GM18520 (cell line): ENCODE results near the gene CENPS.
A peak's percentile ranks its signal among the peaks of the same experiment; 100 is the strongest.
"Not testable (repeated sequence)": the region's sequence is repeated elsewhere in the genome, so short reads cannot be mapped to it uniquely, and the experiment has no call there.

Experiments used
- ATAC-seq: cut with Tn5 transposase; IDR thresholded peaks from one replicate; pipeline ENCODE4 v1.9.1; 2021; ENCODE audit not compliant: unreplicated experiment

Gene CENPS

GRCh38 chr1:10430216-10431069, at the start of gene CENPS:
TSS of gene CENPS (plus strand) at chr1:10430433. CDS start at chr1:10430518, 85 bp downstream.
- peak; percentile 66 for ATAC-seq

GRCh38 chr1:10380594-10381275, 49.5 kb upstream of the CENPS start:
- ATAC-seq: no peak

- no peak for ATAC-seq
These were observed 46.6 kb upstream of the CENPS start for GRCh38 chr1:10383630-10384029.

GRCh38 chr1:10384219-10384618, 46.0 kb upstream of the CENPS start:
- ATAC-seq: no peak

- ATAC-seq: no peak
These were observed 43.2 kb upstream of the CENPS start for GRCh38 chr1:10386761-10387676.

GRCh38 chr1:10387677-10388386, 42.4 kb upstream of the CENPS start:
- no peak for ATAC-seq

- ATAC-seq: no peak
These were observed 41.9 kb upstream of the CENPS start for GRCh38 chr1:10388387-10388715.

- no peak for ATAC-seq
These were observed 40.8 kb upstream of the CENPS start for GRCh38 chr1:10389271-10389973.

- ATAC-seq: no peak
These were observed 33.4 kb upstream of the CENPS start for GRCh38 chr1:10396870-10397269.

GRCh38 chr1:10398278-10398733, 31.9 kb upstream of the CENPS start:
- no peak for ATAC-seq

GRCh38 chr1:10398734-10399443, 31.3 kb upstream of the CENPS start, which contains the start of gene PGD:
TSS of gene PGD (plus strand) at chr1:10399064. CDS start at chr1:10399118, 54 bp downstream.
- ATAC-seq: peak; percentile 91

- no peak for ATAC-seq
These were observed 30.7 kb upstream of the CENPS start for GRCh38 chr1:10399444-10399941.

GRCh38 chr1:10400013-10400412, 30.2 kb upstream of the CENPS start:
- ATAC-seq: no peak

GRCh38 chr1:10401281-10401680, 29.0 kb upstream of the CENPS start:
- ATAC-seq: no peak

- no peak for ATAC-seq
These were observed 27.4 kb upstream of the CENPS start for GRCh38 chr1:10402729-10403274.

- no peak for ATAC-seq
These were observed 23.0 kb upstream of the CENPS start for GRCh38 chr1:10407201-10407600.

GRCh38 chr1:10415211-10415930, 14.9 kb upstream of the CENPS start:
- no peak for ATAC-seq

GRCh38 chr1:10415967-10416366, 14.3 kb upstream of the CENPS start:
- ATAC-seq: not testable (repeated sequence)
